H1 (cell line): ENCODE results near the gene SLC4A9. TPM values are rescaled to one million over a fixed set of nuclear protein-coding genes. Genes with fewer than 3 reads are reported as not detected.

Experiments used
- BCL11A ChIP-seq, 2 experiments: IDR thresholded peaks; one replicate each; pipeline ENCODE4 v1.6.1; 2011; ENCODE audit warnings: low read depth in 2 of 2, low read length in 2 of 2, mild to moderate bottlenecking in 2 of 2
- CBX8 ChIP-seq: fragments of 300-800, 300-1000 bp; sonication (generic); IDR thresholded peaks from 2 replicates; pipeline ENCODE4 v1.7.1; 2016; ENCODE audit warnings: low read depth, low read length, borderline replicate concordance
- CHD1 ChIP-seq: IDR thresholded peaks from 2 replicates; pipeline ENCODE4 v1.6.1; 2012; ENCODE audit warnings: low read depth, low read length, improper control_type of control experiment
- CREB1 ChIP-seq: IDR thresholded peaks from 2 replicates; pipeline ENCODE4 v1.6.1; 2012; ENCODE audit warnings: inconsistent platforms
- CTBP2 ChIP-seq: IDR thresholded peaks from 2 replicates; pipeline ENCODE4 v1.7.0; 2011; ENCODE audit warnings: borderline replicate concordance, mild to moderate bottlenecking, moderate library complexity, mixed read lengths, low read length; ENCODE audit not compliant: insufficient read depth, insufficient read length
- EZH2 ChIP-seq: fragments of 200-600 bp; sonication (generic); IDR thresholded peaks from 2 replicates; pipeline ENCODE4 v1.7.1; 2012; ENCODE audit warnings: low read depth, mild to moderate bottlenecking, moderate library complexity, low read length, inconsistent platforms; ENCODE audit not compliant: severe bottlenecking
- FOSL1 ChIP-seq: IDR thresholded peaks from 2 replicates; pipeline ENCODE4 v1.6.1; 2011; ENCODE audit warnings: mild to moderate bottlenecking, low read depth, low read length, moderate library complexity; ENCODE audit not compliant: insufficient read depth
- KDM1A ChIP-seq: fragments of 200-600, 300-600 bp; sonication (generic); IDR thresholded peaks from 2 replicates; pipeline ENCODE4 v1.7.1; 2016; ENCODE audit warnings: mild to moderate bottlenecking, low read length, borderline replicate concordance
- KDM4A ChIP-seq: IDR thresholded peaks from one replicate; pipeline ENCODE4 v1.7.1; 2012; ENCODE audit warnings: low read depth, mild to moderate bottlenecking, moderate library complexity, low read length, inconsistent platforms; ENCODE audit not compliant: severe bottlenecking
- NANOG ChIP-seq: IDR thresholded peaks from 2 replicates; pipeline ENCODE4 v1.6.1; 2011; ENCODE audit warnings: low read length, low read depth, mild to moderate bottlenecking, inconsistent platforms; ENCODE audit not compliant: insufficient read depth, poor library complexity, severe bottlenecking
- POLR2A ChIP-seq, 2 experiments: IDR thresholded peaks; 1 replicate in 1 of 2; 2 replicates in 1 of 2; pipeline ENCODE4 v1.6.1; 2011; ENCODE audit warnings: low read depth in 2 of 2, low read length in 2 of 2, mild to moderate bottlenecking in 2 of 2; ENCODE audit errors: control extremely low read depth in 1 of 2
- POU5F1 ChIP-seq: IDR thresholded peaks from 2 replicates; pipeline ENCODE4 v1.6.1; 2011; ENCODE audit warnings: low read depth, mild to moderate bottlenecking, low read length, moderate library complexity
- RBBP5 ChIP-seq: IDR thresholded peaks from 2 replicates; pipeline ENCODE4 v1.7.1; 2012; ENCODE audit warnings: low read depth, mild to moderate bottlenecking, inconsistent platforms, low read length, moderate library complexity, borderline replicate concordance
- RFX5 ChIP-seq: IDR thresholded peaks from 2 replicates; pipeline ENCODE4 v1.6.1; 2011; ENCODE audit warnings: low read depth, low read length, improper control_type of control experiment, borderline replicate concordance
- SRF ChIP-seq: IDR thresholded peaks from 2 replicates; pipeline ENCODE4 v1.6.1; 2011; ENCODE audit warnings: mild to moderate bottlenecking, low read depth, low read length, moderate library complexity
- SUZ12 ChIP-seq: fragments of 200-600 bp; sonication (generic); IDR thresholded peaks from 2 replicates; pipeline ENCODE4 v1.6.1; 2012; ENCODE audit warnings: mild to moderate bottlenecking, inconsistent platforms, low read length, moderate library complexity, mixed read lengths
- TBP ChIP-seq: IDR thresholded peaks from 2 replicates; pipeline ENCODE4 v1.6.1; 2011; ENCODE audit warnings: low read depth, low read length, improper control_type of control experiment
- TCF12 ChIP-seq: IDR thresholded peaks from 2 replicates; pipeline ENCODE4 v1.6.1; 2011; ENCODE audit warnings: low read depth, mild to moderate bottlenecking, low read length
- ZNF274 ChIP-seq: IDR thresholded peaks from 2 replicates; pipeline ENCODE4 v1.7.0; 2012; ENCODE audit warnings: low read length, borderline replicate concordance; ENCODE audit errors: extremely low read depth
- polyA plus RNA-seq, 7 experiments: library from polyadenylated mRNA; depleted of rRNA in 3 of 7; stranded (reverse) in 5 of 7; unstranded in 2 of 7; fragments of >200 nt in 5 of 7; fragments of 200-250 nt in 2 of 7; gene quantifications; 1 replicate in 5 of 7; 2 replicates in 1 of 7; 4 replicates in 1 of 7; pipeline versions ENCODE4 v1.2.1 to v1.2.3, GENCODE V29; 2011 to 2013; ENCODE audit warnings: missing spikeins in 2 of 7, mixed read lengths in 2 of 7
- total RNA-seq: library from RNA; stranded (reverse); fragmentation: NEBNext Ultra II Directional; extraction: Animal tissue kit (Norgen Biotek cat#: 25700); gene quantifications from 2 replicates; pipeline ENCODE4 v1.2.1, GENCODE V29; 2021
- TF ChIP-seq, protein P1 (sequence below): IDR thresholded peaks from 2 replicates; pipeline ENCODE4 v1.6.1; 2011; ENCODE audit warnings: low read length, improper control_type of control experiment
- TF ChIP-seq, protein P2 (sequence below): IDR thresholded peaks from 2 replicates; pipeline ENCODE4 v1.6.1; 2012; ENCODE audit warnings: inconsistent platforms
- TF ChIP-seq, protein P3 (sequence below), 3 experiments: IDR thresholded peaks; 1 replicate in 2 of 3; 2 replicates in 1 of 3; pipeline versions ENCODE4 v1.5.1 to v1.6.1; 2011; ENCODE audit warnings: low read length in 3 of 3, mild to moderate bottlenecking in 3 of 3, inconsistent platforms in 2 of 3, low read depth in 1 of 3, moderate library complexity in 1 of 3; ENCODE audit not compliant: insufficient read depth in 1 of 3; ENCODE audit errors: control extremely low read depth in 1 of 3

Gene SLC4A9
- total and polyA plus RNA-seq, 2 of the 8 experiments (the other 6 are each of a cell fraction or from before 2014, with no cell fraction given) = 0.15 to 0.28 TPM

DNA sequence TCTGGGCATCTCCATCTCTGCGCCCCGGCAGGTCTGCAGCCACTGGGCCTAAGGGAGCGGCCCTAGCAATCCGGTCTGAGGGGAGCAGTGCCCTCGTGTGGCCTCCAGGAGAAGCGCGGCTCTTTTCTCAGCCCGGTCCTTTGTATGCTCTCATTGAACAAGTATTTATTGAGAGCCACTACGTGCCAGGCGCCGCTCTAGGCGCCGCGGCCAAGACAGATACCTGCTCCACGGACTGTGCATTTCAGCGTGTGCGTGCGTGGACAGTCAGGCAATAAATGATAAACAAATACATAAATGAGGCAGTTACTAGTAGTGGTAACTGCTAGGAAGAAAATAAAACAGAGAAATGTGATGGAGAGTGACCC is 2.3 kb upstream of the SLC4A9 start (continued):
- TF ChIP-seq KDM1A (0 out of 2 replicates have a peak, but pooled peaks have one; percentile 18), SRF (no peak), CBX8 (no peak), TCF12 (no peak), NANOG (no peak), TBP (no peak), ZNF274 (no peak), FOSL1 (no peak), KDM4A (no peak), SUZ12 (no peak), RFX5 (no peak), EZH2 (no peak), POLR2A (IDR thresholded peaks at IDR 0.05; ENCODE audit: control extremely low read depth in 1 of 2, low read depth in 2 of 2, low read length in 2 of 2) (no peak), BCL11A (IDR thresholded peaks at IDR 0.05; ENCODE audit: low read depth in 2 of 2, low read length in 2 of 2) (no peak), CREB1 (no peak; the same call in 1 of the 2 replicates), POU5F1 (0 out of 2 replicates have a peak, but pooled peaks have one; percentile 10), RBBP5 (no peak), CTBP2 (no peak), CHD1 (no peak)
- TF ChIP-seq, protein P1, sequence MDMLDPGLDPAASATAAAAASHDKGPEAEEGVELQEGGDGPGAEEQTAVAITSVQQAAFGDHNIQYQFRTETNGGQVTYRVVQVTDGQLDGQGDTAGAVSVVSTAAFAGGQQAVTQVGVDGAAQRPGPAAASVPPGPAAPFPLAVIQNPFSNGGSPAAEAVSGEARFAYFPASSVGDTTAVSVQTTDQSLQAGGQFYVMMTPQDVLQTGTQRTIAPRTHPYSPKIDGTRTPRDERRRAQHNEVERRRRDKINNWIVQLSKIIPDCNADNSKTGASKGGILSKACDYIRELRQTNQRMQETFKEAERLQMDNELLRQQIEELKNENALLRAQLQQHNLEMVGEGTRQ = no peak
- TF ChIP-seq, protein P2, sequence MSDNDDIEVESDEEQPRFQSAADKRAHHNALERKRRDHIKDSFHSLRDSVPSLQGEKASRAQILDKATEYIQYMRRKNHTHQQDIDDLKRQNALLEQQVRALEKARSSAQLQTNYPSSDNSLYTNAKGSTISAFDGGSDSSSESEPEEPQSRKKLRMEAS = 0 out of 2 replicates have a peak, but pooled peaks have one; percentile 12
- TF ChIP-seq, protein P3, sequence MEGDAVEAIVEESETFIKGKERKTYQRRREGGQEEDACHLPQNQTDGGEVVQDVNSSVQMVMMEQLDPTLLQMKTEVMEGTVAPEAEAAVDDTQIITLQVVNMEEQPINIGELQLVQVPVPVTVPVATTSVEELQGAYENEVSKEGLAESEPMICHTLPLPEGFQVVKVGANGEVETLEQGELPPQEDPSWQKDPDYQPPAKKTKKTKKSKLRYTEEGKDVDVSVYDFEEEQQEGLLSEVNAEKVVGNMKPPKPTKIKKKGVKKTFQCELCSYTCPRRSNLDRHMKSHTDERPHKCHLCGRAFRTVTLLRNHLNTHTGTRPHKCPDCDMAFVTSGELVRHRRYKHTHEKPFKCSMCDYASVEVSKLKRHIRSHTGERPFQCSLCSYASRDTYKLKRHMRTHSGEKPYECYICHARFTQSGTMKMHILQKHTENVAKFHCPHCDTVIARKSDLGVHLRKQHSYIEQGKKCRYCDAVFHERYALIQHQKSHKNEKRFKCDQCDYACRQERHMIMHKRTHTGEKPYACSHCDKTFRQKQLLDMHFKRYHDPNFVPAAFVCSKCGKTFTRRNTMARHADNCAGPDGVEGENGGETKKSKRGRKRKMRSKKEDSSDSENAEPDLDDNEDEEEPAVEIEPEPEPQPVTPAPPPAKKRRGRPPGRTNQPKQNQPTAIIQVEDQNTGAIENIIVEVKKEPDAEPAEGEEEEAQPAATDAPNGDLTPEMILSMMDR (IDR thresholded peaks at IDR 0.05; ENCODE audit: control extremely low read depth in 1 of 3, insufficient read depth in 1 of 3, low read depth in 1 of 3, low read length in 3 of 3) = peak in 2 of 3 experiments; percentile 92 to 93; a peak in 3 of 4 replicates
